H9 (cell line): Measurements from ENCODE around the gene GPHN. TPM values are rescaled to one million over a fixed set of nuclear protein-coding genes. Genes with fewer than 3 reads are reported as not detected.

ENCODE experiments used
- DNase-seq: peaks from one replicate; pipeline ENCODE4 v3.0.0-alpha.2; 2017
- H2AFZ ChIP-seq: one replicate; pipeline ENCODE4 v1.6.1; 2013; ENCODE audit warnings: mild to moderate bottlenecking, low read length, control low read depth, moderate library complexity
- H2AK5ac ChIP-seq: 2 replicates; pipeline ENCODE4 v1.6.1; 2013; ENCODE audit warnings: low read length, control low read depth, mixed read lengths; ENCODE audit not compliant: insufficient read length
- H2BK120ac ChIP-seq: one replicate; pipeline ENCODE4 v1.6.1; 2013; ENCODE audit warnings: low read depth, mild to moderate bottlenecking, low read length, control low read depth, inconsistent platforms; ENCODE audit not compliant: poor library complexity, severe bottlenecking
- H2BK12ac ChIP-seq: 2 replicates; pipeline ENCODE4 v1.6.1; 2013; ENCODE audit warnings: low read length, control low read depth, mixed read lengths, low read depth; ENCODE audit not compliant: insufficient read length
- H2BK15ac ChIP-seq: 2 replicates; pipeline ENCODE4 v1.6.1; 2013; ENCODE audit warnings: low read depth, low read length, control low read depth
- H2BK20ac ChIP-seq: one replicate; pipeline ENCODE4 v1.6.1; 2013; ENCODE audit warnings: low read depth, mild to moderate bottlenecking, low read length, control low read depth, inconsistent platforms; ENCODE audit not compliant: poor library complexity, severe bottlenecking
- H2BK5ac ChIP-seq: 2 replicates; pipeline ENCODE4 v1.6.1; 2013; ENCODE audit warnings: low read length, control low read depth, mixed read lengths; ENCODE audit not compliant: insufficient read length
- H3K14ac ChIP-seq: 2 replicates; pipeline ENCODE4 v1.6.1; 2013; ENCODE audit warnings: low read length, control low read depth; ENCODE audit not compliant: insufficient read depth
- H3K18ac ChIP-seq: 2 replicates; pipeline ENCODE4 v1.6.1; 2013; ENCODE audit warnings: low read depth, mild to moderate bottlenecking, mixed read lengths, low read length, control low read depth; ENCODE audit not compliant: insufficient read length
- H3K23ac ChIP-seq: 2 replicates; pipeline ENCODE4 v1.6.1; 2013; ENCODE audit warnings: low read length, control low read depth, mixed read lengths, low read depth; ENCODE audit not compliant: insufficient read length
- H3K23me2 ChIP-seq: 2 replicates; pipeline ENCODE4 v1.6.1; 2013; ENCODE audit warnings: low read depth, mild to moderate bottlenecking, mixed read lengths, low read length, control low read depth; ENCODE audit not compliant: insufficient read length, poor library complexity, severe bottlenecking
- H3K27ac ChIP-seq: 2 replicates; pipeline ENCODE4 v1.5.1; 2013; ENCODE audit warnings: low read length, control low read depth, mixed read lengths, low read depth; ENCODE audit not compliant: insufficient read length
- H3K27me3 ChIP-seq: 2 replicates; pipeline ENCODE4 v1.6.1; 2013; ENCODE audit warnings: low read length, control low read depth, inconsistent platforms; ENCODE audit not compliant: insufficient read depth
- H3K4ac ChIP-seq: 2 replicates; pipeline ENCODE4 v1.6.1; 2013; ENCODE audit warnings: low read depth, mild to moderate bottlenecking, control low read depth, inconsistent platforms, low read length, moderate library complexity
- H3K4me1 ChIP-seq: 2 replicates; pipeline ENCODE4 v1.6.1; 2013; ENCODE audit warnings: low read length, control low read depth, inconsistent platforms; ENCODE audit not compliant: insufficient read depth
- H3K4me2 ChIP-seq: 2 replicates; pipeline ENCODE4 v1.6.1; 2013; ENCODE audit warnings: low read length, control low read depth, mixed read lengths; ENCODE audit not compliant: insufficient read length, insufficient read depth
- H3K56ac ChIP-seq: 2 replicates; pipeline ENCODE4 v1.6.1; 2013; ENCODE audit warnings: low read depth, mild to moderate bottlenecking, mixed read lengths, low read length, control low read depth; ENCODE audit not compliant: insufficient read length
- H3K79me1 ChIP-seq: 2 replicates; pipeline ENCODE4 v1.6.1; 2013; ENCODE audit warnings: low read depth, mild to moderate bottlenecking, moderate library complexity, low read length, control low read depth, inconsistent platforms; ENCODE audit not compliant: insufficient read depth, poor library complexity, severe bottlenecking
- H3K79me2 ChIP-seq: 2 replicates; pipeline ENCODE4 v1.6.1; 2013; ENCODE audit warnings: low read length, control low read depth, inconsistent platforms; ENCODE audit not compliant: insufficient read depth
- H3K9ac ChIP-seq: 2 replicates; pipeline ENCODE4 v1.6.1; 2013; ENCODE audit warnings: low read length, control low read depth, mixed read lengths; ENCODE audit not compliant: insufficient read length; ENCODE audit errors: extremely low read depth
- H3K9me3 ChIP-seq: one replicate; pipeline ENCODE4 v1.6.1; 2013; ENCODE audit warnings: low read depth, low read length, inconsistent platforms; ENCODE audit not compliant: control insufficient read depth
- H3T11ph ChIP-seq: one replicate; pipeline ENCODE4 v1.6.1; 2013; ENCODE audit warnings: mild to moderate bottlenecking, low read length, control low read depth, inconsistent platforms
- H4K20me1 ChIP-seq: one replicate; pipeline ENCODE4 v1.6.1; 2013; ENCODE audit not compliant: control insufficient read depth, insufficient read length, insufficient read depth
- H4K5ac ChIP-seq: 2 replicates; pipeline ENCODE4 v1.6.1; 2013; ENCODE audit warnings: low read depth, mild to moderate bottlenecking, mixed read lengths, low read length, control low read depth; ENCODE audit not compliant: insufficient read length
- H4K8ac ChIP-seq: replicated peaks from 2 replicates; pipeline ENCODE4 v1.6.1; 2013; ENCODE audit warnings: low read length, control low read depth, mixed read lengths, low read depth; ENCODE audit not compliant: insufficient read length
- H4K91ac ChIP-seq: 2 replicates; pipeline ENCODE4 v1.6.1; 2013; ENCODE audit warnings: low read depth, mild to moderate bottlenecking, moderate library complexity, mixed read lengths, low read length, control low read depth; ENCODE audit not compliant: insufficient read length
- H3K27ac Mint-ChIP-seq, 3 experiments: 2 replicates in 2 of 3; 3 replicates in 1 of 3; pipeline ENCODE4 v1.8.0; 2020 to 2021; ENCODE audit warnings: mixed read lengths in 3 of 3, mild to moderate bottlenecking in 1 of 3, moderate library complexity in 1 of 3
- H3K27me3 Mint-ChIP-seq: 2 replicates; pipeline ENCODE4 v1.8.0; 2021; ENCODE audit warnings: low read depth, mild to moderate bottlenecking, moderate library complexity, mixed read lengths
- H3K36me3 Mint-ChIP-seq, 3 experiments: 2 replicates in 2 of 3; 3 replicates in 1 of 3; pipeline ENCODE4 v1.8.0; 2020 to 2021; ENCODE audit warnings: low read depth in 3 of 3, mixed read lengths in 3 of 3; ENCODE audit not compliant: insufficient read depth in 1 of 3
- H3K4me1 Mint-ChIP-seq, 2 experiments: 2 replicates each; pipeline ENCODE4 v1.8.0; 2020; ENCODE audit warnings: mixed read lengths in 2 of 2
- H3K4me3 Mint-ChIP-seq, 2 experiments: 2 replicates in 1 of 2; 3 replicates in 1 of 2; pipeline ENCODE4 v1.8.0; 2020 to 2021; ENCODE audit warnings: mild to moderate bottlenecking in 2 of 2, mixed read lengths in 2 of 2, moderate library complexity in 1 of 2
- H3K9me3 Mint-ChIP-seq, 2 experiments: 2 replicates in 1 of 2; 3 replicates in 1 of 2; pipeline ENCODE4 v1.8.0; 2020; ENCODE audit warnings: mild to moderate bottlenecking in 2 of 2, mixed read lengths in 2 of 2, moderate library complexity in 1 of 2
- CTCF ChIP-seq: fragments of 200-600 bp; sonication (generic); conservative IDR thresholded peaks from 3 replicates; pipeline ENCODE4 v1.8.0; 2021; ENCODE audit warnings: antibody characterized with exemption, mild to moderate bottlenecking
- WGBS: extraction: QIAGEN DNeasy Blood & Tissue Kit; methylation state at CpG from one replicate; pipeline ENCODE4 v1.1.7; 2013; ENCODE audit warnings: missing lambda C conversion rate, low lambda C conversion rate, mixed read lengths; ENCODE audit not compliant: insufficient read length; ENCODE audit errors: extremely low coverage; 5-methylcytosine and 5-hydroxymethylcytosine counted together
- total RNA-seq: library from RNA; stranded (reverse); gene quantifications from 2 replicates; pipeline ENCODE4 v1.2.1, GENCODE V29; 2021

Gene GPHN
- total RNA-seq, 1 experiment from 2014 or later = 16.1 TPM

- Histone ChIP-seq H3K4me2 (no peak overlapping the region), H2BK120ac (no peak overlapping the region), H4K5ac (no peak overlapping the region), H2AFZ (no peak overlapping the region), H2AK5ac (no peak overlapping the region), H3K18ac (no peak overlapping the region), H3K79me2 (no peaks in the 10 kb centered on the region), H3K4ac (no peak overlapping the region), H2BK12ac (no peak overlapping the region), H2BK15ac (no peak overlapping the region), H3K9me3 (peaks cover 21% of the 10 kb centered on the region), H3K23me2 (no peaks in the 10 kb centered on the region), H4K91ac (no peak overlapping the region), H3K23ac (no peak overlapping the region), H3K79me1 (no peaks in the 10 kb centered on the region), H3K14ac (no peak overlapping the region), H3K27ac (no peak overlapping the region), H3K56ac (no peak overlapping the region), H3K27me3 (no peaks in the 10 kb centered on the region), H4K8ac (no peak overlapping the region), H3T11ph (no peak overlapping the region), H4K20me1 (no peaks in the 10 kb centered on the region), H2BK20ac (no peak overlapping the region), H3K4me1 (no peaks in the 10 kb centered on the region), H2BK5ac (no peak overlapping the region), H3K9ac (no peak overlapping the region)
- no peak for DNase-seq
- H3K4me1 Mint-ChIP-seq = no peaks in the 10 kb centered on the region
- no CpG with 5 or more reads among the region's 5 CpGs for WGBS
- no peak overlapping the region for H3K4me3 Mint-ChIP-seq
- TF ChIP-seq CTCF = no peak
- peaks cover 46 to 48% of the 10 kb centered on the region in 2 experiments for H3K9me3 Mint-ChIP-seq
- H3K36me3 Mint-ChIP-seq = peaks cover 32 to 47% (median 43%) of the 10 kb centered on the region in 3 experiments
- H3K27me3 Mint-ChIP-seq = peaks cover 2% of the 10 kb centered on the region; the same call in 1 of the 2 replicates
- no peak overlapping the region for H3K27ac Mint-ChIP-seq
Observed at GRCh38 chr14:66944872-66945271, 436.9 kb downstream of the GPHN start.
